Measurements from ENCODE around the gene LSG1.
"Not testable (repeated sequence)": the region's sequence is repeated elsewhere in the genome, so short reads cannot be mapped to it uniquely, and the experiment has no call there.

Gene LSG1

GRCh38 chr3:194615226-194615625 lies 56.8 kb downstream of the LSG1 start:
- no peak for DNase-seq

- DNase-seq: no peak
These were observed 59.8 kb downstream of the LSG1 start for GRCh38 chr3:194612221-194612620.

DNA sequence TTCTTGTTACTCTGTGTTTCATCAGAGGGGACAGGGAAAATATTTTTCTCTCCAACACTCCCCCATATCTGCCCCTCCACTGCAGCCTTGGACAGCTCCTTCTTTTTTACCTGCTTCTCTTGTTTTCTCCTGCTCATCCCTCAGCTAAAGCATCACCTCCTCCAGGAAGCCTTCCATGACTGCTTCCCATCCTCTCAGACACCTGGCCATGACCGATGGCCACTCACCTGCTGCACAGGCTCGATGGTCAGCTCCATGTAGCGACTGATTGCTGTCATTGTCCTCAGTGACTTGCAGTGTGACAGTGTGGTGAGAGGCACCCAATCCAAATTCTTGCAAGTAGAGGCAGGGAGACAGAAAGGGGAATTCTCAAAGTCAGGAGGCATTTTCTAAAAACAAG lies 61.3 kb downstream of the LSG1 start:
- no peak for DNase-seq

- DNase-seq: no peak
These were observed 62.4 kb downstream of the LSG1 start for GRCh38 chr3:194609601-194610000.

GRCh38 chr3:194608981-194609380 lies 63.0 kb downstream of the LSG1 start:
- no peak for DNase-seq

DNA sequence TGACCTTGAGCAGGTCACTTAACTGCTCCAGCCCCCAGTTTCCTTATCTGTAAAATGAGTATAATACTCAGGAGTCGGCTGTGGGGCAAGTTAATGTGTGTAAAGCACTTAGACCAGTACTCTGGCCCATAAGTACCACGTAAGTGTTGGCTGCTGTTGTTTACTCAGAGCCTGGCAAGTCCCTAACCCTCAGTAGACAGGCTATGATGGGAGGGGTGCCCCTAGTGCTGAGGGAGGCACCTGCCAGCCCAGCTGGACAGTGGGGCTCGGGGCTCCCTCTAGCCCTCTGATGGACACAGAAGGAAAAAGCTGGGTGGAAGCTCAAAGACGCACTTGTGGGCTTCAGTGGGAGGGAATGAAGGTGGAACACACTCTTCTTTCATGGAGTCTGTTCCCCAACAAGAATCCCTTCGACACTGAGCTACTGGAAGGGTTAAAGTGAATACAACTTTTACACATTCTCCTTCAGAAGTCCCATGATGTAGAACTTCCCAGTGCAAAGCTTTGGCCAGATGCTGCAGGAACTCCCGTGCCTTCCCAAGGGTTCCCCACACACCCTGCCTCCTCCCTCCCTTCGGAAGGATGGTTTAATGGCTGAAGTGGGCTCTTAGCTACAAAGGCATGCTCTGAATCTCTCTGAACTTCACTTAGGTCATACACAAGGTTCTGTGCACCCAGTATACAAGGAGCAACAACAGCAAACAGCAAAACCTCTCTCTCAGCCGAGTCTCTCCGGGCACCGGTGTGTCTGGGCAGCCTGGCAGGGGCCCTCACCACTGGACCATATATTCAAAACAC lies 64.2 kb downstream of the LSG1 start:
- no peak for DNase-seq

DNA sequence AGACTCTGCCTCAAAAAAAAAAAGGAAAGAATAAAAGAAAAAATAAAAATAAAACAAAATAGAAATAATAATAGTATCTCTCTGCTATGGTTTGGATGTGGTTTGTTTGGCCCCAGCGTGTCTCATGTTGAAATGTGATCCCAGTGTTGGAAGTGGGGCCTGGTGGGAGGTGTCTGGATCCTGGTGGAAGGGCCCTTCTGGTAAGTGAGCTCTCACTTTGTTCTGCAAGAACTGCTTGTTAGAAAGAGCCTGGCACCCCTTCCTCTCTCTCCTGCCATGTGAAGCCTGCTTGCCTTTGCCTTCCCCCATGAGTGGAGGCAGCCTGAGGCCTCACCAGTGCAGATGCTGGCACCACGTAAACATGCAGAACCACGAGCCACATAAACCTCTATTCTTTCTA lies 65.0 kb downstream of the LSG1 start:
- no peak for DNase-seq

GRCh38 chr3:194606163-194606562 lies 65.8 kb downstream of the LSG1 start:
- no peak for DNase-seq

- not testable (repeated sequence) for DNase-seq
These were observed 66.7 kb downstream of the LSG1 start for GRCh38 chr3:194605314-194605713.

- no peak for DNase-seq
These were observed 67.2 kb downstream of the LSG1 start for GRCh38 chr3:194604837-194605236.

GRCh38 chr3:194604126-194604525 lies 67.9 kb downstream of the LSG1 start:
- DNase-seq: no peak

DNA sequence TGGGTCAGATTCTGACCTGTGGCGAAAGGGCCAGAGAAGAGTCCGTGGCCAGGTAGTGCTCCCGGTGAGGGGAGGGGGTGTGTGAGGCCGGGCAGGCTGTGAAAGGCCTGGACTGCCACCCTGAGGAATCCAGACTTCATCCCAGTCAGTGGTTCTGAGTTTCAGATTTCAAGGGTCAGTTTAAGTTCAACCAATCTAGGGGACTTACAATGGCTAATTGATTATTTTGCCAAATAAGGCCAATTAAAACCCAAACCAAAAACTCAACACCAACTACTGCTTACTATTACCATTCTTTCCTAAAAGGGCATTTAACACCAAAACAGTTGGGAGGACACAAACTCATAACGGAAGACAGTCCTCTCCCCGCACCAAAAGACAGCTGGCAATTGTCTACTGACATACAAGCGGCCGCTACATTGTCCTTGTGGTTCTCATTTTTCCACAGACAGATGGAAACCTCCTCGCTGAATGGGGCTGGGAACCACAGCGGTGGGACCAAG lies 69.3 kb downstream of the LSG1 start:
- no peak for DNase-seq

DNA sequence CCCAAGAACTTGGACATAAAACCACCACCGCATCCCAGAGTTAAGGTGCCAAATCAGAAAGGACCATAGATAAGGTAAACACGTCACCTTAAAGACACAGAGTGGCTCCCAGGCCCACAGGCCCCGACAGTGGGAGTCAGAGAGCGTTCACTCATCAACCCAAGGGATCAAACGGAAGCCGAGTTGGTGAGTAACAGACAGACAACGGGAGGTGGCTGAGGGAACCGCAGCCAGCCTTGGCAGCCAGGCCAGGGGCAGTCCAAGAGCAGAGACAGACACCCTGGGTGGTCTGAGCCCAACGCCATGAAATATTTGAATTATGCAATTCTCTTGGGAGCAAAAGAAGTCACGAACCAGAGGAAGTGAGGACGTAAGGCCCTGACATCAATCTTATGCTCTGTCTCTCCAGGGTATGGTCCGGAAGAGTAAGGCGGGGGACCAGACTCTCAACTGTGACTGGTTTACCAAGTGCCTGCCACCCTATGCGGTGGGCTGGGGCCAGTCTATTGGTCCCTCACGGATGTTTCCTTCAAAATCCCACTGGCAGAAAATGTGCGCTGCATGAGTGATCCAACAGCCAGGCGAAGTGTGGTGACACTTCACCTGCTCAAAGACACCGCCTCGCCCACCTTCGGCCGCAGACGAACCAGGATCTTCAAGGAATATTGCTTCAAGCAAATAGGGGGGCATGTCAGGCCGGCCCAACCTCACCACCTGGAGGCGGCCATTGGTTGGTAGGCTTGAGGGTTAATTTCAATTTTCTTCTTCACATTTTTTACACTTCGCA lies 73.0 kb downstream of the LSG1 start:
- DNase-seq: no peak

GRCh38 chr3:194596906-194597305 lies 75.1 kb downstream of the LSG1 start:
- DNase-seq: no peak

DNA sequence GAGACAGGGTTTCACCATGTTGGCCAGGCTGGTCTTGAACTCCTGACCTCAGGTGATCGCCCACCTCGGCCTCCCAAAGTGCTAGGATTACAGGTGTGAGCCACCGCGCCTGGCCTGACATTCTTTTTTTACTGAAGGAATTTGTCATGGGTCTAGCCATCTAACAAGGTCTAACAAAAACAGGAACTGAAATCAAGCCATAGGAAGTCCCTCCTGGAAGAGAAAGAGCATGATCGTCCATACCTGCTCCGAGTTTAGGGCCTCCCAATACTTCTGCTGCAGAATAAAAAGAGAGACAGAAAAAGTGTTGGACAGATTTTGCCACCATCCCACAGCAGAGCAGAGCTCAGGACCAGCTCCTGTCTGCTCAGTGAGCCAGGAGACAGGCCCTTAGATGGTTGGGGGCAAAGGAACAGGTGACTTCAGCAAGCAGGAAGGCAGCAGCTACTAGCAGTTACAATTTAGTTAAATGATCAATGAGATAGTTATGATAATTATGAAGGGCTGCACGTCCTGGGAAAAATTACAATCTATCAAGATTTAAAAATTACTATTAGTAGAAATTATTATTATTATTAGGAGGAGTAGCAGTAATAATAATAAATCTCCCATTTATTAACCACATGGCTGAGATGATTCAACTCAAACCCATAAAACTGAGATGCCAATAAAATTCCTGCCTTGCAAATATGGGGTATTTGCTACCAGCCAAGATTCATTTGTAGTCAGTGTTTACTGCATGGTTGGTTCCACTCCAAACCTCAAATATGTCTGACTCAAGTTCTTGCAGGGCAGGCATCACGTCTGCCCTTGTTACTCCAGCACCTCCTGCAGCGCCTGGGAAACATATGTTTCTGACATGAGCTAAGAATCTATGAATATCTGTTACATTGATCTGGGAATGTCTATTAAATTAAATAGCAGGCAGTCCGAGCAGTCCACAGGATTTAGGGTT lies 78.9 kb downstream of the LSG1 start:
- no peak for DNase-seq

Data from NCI-H1092 (cell line).